HG03558 (cell line): ENCODE results near the gene LEKR1.
"Not testable (repeated sequence)": the region's sequence is repeated elsewhere in the genome, so short reads cannot be mapped to it uniquely, and the experiment has no call there.

Experiments
- ATAC-seq: cut with Tn5 transposase; IDR thresholded peaks from one replicate; pipeline ENCODE4 v1.9.1; 2021; ENCODE audit warnings: moderate number of reproducible peaks; ENCODE audit not compliant: unreplicated experiment; ENCODE audit errors: extremely low read depth

The LEKR1 gene

DNA sequence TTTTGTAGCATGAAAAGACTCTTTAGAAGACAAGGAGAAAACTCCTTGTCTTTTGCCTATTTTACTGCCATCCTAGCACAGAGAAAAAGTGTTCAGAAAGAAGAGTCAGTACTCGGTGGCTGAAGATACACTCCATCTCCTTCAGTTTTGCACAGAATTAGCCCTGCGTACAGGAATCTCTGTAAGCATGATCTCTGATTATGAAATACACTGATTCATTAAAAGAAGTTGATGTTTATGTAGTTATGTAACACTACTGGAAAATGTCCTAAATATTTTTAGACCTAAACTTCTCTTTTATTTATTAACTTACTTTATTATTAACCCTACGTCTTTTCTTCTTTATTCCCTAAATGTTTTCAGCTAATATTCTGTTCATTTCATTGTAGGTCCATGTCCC lies 138.4 kb downstream of the LEKR1 start:
- ATAC-seq = no peak

DNA sequence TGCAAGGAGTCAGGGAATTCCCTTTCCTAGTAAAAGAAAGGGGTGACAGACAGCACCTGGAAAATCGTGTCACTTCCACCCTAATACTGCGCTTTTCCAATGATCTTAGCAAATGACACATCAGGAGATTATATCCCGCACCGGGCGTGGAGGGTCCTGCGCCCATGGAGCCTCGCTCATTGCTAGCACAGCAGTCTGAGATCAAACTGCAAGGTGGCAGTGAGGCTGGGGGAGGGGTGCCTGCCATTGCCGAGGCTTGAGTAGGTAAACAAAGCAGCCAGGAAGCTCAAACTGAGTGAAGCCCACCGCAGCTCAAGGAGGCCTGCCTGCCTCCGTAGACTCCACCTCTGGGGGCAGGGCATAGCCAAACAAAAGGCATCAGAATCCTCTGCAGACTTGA lies 140.2 kb downstream of the LEKR1 start:
- not testable (repeated sequence) for ATAC-seq

DNA sequence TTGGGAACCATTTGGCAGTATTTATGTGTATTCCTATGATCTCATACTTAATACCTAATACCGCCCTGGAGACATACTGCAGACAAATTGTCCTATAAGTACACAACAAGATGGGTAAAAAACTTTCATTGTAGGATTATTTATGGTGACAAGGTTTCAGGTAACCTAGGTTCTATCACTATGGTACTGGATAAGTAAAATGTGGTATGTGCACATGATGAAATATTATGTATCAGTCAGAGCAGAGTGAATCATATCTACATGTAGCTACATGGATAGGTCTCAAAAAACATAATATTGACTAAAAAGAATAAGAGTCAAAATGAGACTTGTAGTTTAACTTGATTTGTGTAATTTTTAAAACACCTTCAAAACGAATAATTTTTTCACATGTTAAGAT lies 147.8 kb downstream of the LEKR1 start:
- ATAC-seq = no peak

DNA sequence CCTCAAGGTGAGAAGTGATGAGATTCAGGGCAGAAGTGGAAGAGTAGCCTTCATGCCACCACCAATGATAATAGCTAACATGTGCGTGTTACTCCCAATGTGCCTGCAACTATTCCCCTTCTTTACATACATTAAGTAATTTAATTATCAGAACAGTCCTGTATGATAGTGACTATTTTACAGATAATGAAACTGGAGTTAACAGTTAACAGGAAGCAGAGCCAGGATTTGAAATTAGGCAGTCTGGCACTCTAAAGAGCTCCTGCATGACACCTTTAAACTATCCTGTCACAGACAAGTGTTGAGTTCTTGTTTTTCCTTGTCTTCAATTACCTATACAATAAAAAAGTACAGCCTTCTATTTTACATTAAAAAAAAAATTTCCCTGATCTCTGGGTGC lies 148.8 kb downstream of the LEKR1 start:
- ATAC-seq = no peak

DNA sequence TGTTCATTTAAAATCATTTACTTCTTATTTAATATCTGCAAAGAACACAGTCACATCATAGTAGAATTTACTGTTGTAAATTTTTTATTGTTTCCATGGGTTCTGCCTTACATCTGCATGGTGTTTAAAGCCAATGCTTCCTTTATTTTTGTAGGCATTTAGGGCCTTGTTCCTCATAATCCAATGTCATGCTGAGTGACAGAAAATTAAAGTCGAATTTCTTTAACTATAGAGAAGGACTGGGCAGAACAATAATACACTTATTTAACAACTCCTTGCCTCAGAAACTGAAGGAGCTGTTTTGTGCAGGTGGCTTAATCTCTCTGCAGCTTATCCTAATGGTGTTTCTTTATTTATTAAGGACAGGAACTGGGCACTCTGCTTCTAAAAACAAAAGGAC lies 149.6 kb downstream of the LEKR1 start:
- no peak for ATAC-seq

DNA sequence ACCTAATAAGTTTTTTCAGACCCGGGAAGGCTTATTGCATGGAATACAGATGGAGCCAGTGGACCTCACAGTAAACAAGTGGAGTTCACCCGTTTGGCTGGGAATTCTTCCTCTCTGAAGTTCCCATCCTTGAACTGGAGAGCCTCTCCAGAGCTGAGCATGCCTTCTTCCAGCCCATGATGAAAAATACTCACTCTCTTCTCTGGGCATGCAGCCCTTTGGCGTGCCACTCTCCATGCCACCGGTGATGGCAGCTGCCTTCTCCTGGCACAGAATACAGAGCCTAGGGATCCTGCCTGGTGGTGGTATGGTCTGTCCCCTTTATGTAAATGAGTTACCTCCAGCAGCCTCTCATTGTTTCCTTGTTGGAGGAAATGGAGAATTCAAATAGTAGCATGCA lies 150.8 kb downstream of the LEKR1 start:
- ATAC-seq = no peak

DNA sequence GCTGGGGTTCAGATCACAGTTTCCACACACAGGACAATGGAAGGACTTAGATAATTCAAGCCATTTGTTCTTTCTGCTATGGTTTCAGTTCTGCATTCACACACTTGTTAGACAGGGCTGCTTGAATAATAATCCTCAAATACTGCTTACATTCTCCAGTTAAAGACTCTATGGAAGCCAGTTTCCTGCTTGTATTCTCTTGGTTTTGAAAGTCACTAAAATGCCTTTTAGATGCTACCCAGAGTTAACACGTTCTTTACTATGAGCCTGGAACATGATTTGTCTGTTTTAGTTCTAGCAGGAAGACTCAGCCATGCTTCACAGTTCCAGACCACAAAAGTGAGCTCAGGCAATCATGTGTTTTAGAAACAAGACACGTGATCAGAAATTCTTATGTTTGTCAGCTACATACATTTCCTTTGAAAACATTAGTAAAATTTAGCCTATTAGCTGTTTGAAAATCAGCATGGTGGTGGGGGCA lies 152.4 kb downstream of the LEKR1 start:
- ATAC-seq = peak; percentile 88

DNA sequence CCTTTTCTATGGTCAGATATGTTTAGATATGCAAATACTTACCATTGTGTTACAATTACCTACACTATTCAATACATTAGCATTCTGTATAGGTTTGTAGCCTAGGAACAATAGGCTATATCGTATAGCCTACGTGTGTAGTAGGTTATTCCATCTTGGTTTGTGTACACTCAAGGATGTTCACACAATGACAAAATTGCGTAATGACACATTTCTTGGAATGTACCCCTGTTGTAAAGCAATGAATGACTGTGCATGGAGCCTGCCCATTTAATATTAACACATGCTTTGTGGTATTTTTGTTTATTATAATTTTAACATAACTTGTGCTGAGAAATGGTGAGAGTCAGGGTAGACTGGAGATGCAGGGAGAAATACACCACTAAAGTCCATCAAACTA lies 154.9 kb downstream of the LEKR1 start:
- ATAC-seq = no peak

DNA sequence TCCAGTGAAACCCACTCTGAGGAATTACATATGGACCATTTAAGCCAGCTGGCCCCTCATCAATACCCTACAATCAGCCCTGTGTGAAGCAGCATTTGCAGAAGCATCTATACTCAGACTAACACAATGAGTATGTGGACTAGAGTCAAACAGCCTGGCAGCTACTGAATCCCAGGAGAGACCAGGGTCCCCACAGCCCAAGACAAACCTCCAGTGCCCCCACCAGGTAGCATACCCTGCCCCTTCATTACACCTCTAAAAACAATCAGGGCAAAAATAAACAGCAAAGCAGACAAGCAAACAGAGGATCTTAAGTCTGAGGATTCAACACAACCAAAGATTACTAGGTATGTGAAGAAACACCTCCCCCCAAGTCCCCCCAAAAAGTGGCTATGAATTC lies 157.4 kb downstream of the LEKR1 start:
- ATAC-seq = no peak

DNA sequence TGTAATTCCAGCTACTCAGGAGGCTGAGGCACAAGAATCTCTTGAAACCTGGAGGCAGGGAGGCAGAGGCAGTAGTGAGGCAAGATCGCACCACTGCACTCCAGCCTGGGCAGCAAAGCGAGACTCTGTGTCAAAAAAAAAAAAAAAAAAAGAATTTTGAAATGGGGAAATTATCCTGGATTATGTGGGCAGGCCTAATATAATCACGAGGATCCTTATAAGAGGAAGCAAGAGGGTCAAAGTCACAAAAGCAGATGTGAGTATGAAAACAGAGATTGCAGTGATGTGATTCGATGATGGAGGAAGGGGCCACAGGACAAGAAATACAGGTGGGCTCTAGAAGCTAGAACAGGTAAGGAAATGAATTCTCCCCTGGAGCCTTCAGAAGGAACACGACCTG lies 159.6 kb downstream of the LEKR1 start:
- no peak for ATAC-seq

DNA sequence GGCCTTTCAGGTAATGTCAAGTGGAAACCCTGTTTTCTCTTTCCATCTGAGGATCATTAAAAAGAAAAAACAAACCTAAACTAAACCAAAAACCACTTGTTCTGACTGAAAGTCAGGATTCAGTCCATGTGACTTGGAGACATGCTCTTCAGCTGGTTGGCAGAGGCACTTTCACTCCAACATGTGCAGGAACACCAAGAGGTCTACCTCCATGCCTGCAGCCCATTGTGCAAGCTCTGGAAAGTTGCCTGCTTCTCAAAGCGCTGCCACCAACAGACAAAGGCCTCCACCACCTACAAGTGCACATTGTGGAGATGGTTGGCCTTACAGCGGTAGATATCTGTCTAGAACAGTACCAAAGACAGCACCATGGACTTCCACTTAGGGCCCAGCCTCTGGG lies 161.8 kb downstream of the LEKR1 start:
- ATAC-seq = no peak

DNA sequence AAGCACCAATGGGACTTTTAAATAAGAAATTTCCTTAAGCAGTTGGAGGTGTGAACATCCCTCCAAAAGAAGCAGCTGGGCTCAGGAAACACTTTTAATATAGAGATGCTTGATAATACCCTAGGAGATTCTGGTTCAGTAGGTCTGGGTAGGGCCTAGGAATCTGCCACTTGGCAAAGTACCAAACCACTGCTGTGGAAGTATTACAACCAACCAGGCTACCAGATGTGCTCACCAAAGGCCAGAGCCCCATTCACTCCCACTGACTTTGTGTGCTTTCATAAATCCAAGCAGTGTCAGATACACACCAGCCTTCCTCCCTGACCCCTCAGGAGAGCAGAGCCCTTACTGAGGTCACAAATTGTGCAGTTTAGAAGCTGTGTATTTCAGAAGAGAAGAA lies 171.2 kb downstream of the LEKR1 start:
- no peak for ATAC-seq

DNA sequence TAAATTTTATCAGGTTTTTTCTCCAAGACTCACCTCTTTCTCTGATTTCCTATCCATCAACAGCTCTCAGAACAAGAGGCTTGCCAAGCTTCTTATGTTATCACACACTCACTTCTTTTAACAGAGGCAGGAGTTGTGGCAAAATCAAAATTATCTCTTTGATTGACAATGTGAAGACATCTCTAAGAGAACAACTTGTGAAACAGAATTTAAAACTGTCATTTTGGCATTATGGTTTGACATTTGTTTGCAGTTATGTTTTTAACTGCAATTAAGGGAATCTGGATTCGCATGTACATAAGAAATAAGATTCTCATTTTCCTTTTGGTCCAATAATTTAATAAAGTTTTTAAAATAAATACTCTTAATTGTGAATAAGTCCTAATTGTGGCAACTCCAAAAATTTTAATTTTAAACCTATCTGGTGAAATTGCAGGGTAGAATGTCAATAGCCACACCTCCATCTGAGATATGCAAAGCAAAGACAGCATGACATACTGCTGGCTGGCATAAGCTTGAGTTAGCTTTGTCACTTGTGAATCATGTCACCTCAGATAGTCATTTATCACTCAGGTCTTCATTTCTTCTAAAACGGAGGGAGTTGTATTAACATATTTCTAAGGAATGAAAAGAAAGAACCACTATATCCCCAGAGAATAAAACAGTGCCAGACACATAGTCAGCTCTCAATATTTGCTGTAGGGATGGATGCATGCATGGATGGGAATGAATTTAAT lies 175.2 kb downstream of the LEKR1 start:
- ATAC-seq = no peak

DNA sequence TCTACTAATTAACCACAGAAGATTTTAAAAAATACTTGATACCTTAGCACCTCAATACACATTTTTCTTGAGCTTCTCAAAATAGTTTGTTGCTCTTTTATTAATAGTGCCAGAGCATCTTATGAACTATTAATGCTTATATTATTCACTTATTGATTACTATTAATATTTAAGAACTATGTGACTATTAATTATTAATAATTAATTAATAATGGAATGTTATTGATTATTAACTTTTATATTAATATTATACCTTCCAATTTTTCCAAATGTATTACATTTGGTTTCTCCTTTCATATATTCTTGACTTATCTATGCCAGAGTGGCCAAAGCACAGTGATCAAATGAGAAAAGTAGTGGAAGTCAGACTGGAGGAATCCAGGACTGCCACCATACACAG lies 195.5 kb downstream of the LEKR1 start:
- ATAC-seq = no peak

DNA sequence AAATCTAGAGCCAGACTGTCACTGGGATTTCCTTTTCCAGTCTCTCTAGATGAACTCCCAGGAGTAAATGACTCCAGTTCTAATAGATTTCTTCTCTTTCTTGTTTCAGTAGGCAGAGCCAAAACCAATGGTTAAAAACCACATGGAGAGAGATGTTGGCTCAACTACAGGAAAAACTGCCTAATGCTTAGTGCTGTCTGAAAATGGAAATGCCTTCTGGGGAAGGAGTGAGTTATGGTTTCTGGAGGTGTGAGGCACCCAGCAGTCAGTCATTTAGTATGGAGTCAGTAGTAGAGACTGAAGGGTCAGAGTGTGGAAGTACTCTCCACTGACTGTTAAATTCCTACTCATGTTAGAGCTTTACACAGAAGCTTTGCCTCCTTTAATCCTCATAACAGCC lies 197.1 kb downstream of the LEKR1 start:
- ATAC-seq = no peak

DNA sequence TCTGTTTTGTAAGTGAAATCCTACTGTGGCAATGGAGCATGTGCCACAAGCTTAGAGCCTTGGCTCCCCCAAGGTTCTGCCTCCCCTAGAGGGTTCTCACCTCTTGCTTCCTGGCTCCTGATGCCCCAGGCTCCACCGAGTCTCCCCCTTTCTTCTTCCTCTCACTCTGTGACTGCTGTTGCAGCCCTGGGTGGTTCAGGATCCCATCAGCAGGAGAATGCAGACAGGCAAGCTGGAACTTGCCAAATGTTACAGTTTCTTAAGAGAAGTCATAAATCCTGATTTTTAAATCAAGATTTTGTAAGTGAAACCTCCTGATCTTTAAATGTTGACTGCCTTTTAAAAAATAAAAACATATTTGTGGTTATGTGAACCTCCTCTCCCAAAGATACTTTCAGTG lies 199.9 kb downstream of the LEKR1 start:
- ATAC-seq = no peak

DNA sequence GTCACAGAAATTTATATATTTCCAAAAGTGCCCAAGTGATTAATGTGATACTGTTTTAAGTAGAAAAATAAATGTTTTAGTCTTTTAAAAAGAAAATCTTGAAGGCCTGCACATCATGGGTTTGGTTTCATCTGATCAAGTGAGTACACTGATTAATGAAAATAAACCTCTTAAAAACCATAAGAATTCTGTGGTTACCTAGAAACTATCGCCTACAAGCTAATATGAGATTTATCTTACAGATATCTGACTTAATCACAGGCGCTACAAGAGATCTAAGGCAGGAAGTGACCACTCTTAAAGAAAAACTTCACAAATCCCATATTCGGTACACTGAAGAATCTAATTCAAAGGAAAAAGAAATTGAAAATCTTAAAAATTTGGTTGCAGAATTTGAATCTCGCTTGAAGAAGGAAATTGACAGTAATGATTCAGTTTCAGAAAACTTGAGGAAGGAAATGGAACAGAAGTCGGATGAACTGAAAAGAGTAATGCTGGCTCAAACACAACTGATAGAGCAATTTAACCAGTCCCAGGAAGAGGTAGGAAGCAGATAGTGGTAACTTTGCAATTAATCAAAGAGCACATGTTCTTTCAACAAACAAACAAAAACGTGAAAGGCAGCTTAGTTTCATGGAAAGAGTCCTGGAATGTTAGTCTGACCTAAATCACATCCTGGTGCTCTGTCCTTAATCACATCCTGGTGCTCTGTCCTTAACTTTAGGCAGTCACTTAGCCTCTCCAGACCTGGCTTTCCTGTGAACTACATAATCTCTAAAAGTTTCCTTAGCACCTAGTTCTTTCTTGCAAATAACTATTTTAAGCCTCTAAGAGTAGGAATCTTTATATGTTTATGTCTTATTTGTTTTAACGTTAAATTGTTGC lies 201.9 kb downstream of the LEKR1 start:
- ATAC-seq = no peak

DNA sequence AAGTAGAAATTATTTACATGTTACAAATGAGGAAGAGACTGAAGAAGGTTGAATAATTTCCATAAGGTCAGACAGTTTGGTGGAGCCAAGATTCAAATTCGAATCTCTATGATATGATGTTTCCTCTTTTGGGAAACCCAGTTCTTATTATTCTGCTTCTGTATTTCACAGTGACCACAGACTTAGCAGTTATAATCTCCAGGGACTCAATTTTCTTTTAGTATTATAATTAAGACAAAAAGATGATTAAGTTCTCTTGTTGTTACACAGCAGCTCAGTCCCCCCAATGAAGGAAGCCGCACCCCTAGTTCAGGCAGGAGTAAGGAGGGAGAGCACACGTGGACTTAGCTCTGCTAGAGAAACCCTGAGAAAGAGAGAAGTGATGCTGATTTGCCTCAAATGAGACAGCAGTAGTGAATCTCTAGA lies 203.2 kb downstream of the LEKR1 start:
- no peak for ATAC-seq

DNA sequence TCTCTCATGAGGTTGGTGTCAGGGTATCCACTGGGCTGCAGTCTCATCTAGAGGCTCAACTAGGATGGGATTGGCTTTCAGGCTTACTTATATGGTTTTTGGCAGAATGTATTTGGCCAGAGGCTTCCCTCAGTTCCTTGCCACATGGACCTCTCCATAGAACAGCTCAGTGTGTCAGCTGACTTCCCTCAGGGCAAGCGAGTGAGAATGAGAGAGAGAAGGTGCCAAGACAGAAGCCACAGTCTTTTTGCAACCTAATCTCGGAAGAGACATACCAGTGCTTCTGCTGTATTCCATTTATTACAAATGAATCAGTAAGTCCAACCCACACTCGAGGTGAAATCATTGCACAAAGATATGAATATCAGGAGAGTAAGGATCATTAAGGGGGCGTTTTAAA lies 204.6 kb downstream of the LEKR1 start:
- ATAC-seq = no peak

DNA sequence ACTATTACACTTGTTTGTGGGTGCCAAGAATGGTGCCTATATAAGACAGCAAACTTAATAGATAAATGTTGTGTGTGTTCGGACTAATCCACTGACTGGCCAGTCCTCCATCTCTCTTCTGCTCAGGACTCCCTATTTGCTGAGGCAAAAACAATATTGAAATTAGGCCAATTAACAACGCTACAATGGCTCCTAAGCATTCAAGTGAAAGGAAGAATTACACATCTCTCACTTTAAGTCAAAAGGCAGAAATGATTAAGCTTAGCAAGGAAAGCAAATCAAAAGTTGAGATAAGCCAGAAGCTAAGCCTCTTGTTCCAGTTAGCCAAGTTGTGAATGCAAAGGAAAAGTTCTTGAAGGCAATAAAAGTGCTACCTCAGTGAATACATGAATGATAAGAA lies 206.8 kb downstream of the LEKR1 start:
- ATAC-seq = no peak

DNA sequence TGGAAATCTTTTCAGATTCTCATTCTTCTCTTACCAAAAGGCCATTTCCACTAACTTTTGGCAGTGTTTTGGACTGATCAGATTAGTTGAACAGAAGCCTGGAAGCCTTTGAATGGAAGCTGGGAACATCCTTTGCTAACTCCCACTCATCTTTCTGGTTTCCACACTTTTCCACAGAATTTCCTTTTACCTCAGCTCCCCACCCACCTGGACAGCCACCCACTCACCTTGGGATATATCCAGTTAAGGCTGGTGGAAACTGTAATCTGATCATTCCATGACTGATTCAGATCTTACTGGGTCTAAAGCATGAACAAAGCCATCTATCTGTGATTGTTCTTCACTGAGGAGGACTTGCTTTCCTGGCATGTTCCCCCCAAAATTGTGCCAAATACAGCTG lies 214.3 kb downstream of the LEKR1 start:
- no peak for ATAC-seq

DNA sequence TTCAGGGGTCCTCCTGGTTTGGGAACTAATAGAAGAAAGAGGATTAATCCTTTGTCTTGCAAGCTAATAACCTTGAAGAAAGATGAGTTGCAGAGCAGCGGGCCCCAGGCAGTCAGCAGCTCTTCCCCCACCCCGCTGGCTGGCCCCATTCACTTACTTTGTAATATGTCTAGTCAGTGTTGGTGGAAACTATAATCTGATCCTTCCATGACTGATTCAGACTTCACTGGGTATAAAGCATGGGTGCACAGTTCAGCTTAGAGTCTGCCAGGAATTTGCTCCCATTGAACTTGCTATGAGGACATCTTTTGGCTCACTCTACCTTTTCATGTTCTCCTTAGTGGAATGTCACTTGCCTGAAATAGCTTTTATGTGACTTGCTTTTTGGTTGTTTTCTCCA lies 216.1 kb downstream of the LEKR1 start:
- ATAC-seq = no peak
